Liver (tissue), 9 donors: ENCODE data around the gene PCDHGA10. TPM values are rescaled to one million over a fixed set of nuclear protein-coding genes. Genes with fewer than 3 reads are reported as not detected.
"Not testable (repeated sequence)": the region's sequence is repeated elsewhere in the genome, so short reads cannot be mapped to it uniquely, and the experiment has no call there.

Experiments
- DNase-seq: peaks from one replicate; pipeline ENCODE4 v3.0.0-alpha.2; 2017; ENCODE audit warnings: low spot score
- H3K27ac ChIP-seq, 2 donors: one replicate each; pipeline ENCODE4 v1.7.0; 2013; ENCODE audit warnings: inconsistent platforms in 2 of 2, low read length in 2 of 2, control low read depth in 1 of 2, low read depth in 1 of 2, mild to moderate bottlenecking in 1 of 2
- H3K27me3 ChIP-seq, 4 donors: one replicate each; pipeline versions ENCODE4 v1.6.1 to v1.7.0; 2013; ENCODE audit warnings: low read length in 3 of 4, inconsistent platforms in 1 of 4, mild to moderate bottlenecking in 1 of 4, moderate library complexity in 1 of 4; ENCODE audit not compliant: control insufficient read depth in 4 of 4, insufficient read depth in 4 of 4
- H3K36me3 ChIP-seq, 4 donors: one replicate each; pipeline versions ENCODE4 v1.6.1 to v1.7.0; 2013; ENCODE audit warnings: low read length in 3 of 4, mild to moderate bottlenecking in 3 of 4, low read depth in 1 of 4, moderate library complexity in 1 of 4; ENCODE audit not compliant: control insufficient read depth in 4 of 4, insufficient read depth in 3 of 4
- H3K4me1 ChIP-seq, 4 donors: one replicate each; pipeline versions ENCODE4 v1.6.1 to v1.7.0; 2013; ENCODE audit warnings: low read length in 3 of 4, mild to moderate bottlenecking in 3 of 4, moderate library complexity in 1 of 4; ENCODE audit not compliant: control insufficient read depth in 4 of 4, insufficient read depth in 4 of 4
- H3K4me3 ChIP-seq, 3 donors: one replicate each; pipeline versions ENCODE4 v1.6.1 to v1.7.0; 2013; ENCODE audit warnings: low read length in 3 of 3, control low read depth in 1 of 3, low read depth in 1 of 3, mild to moderate bottlenecking in 1 of 3
- H3K9ac ChIP-seq, 2 donors: one replicate each; pipeline ENCODE4 v1.7.0; 2013; ENCODE audit warnings: low read length in 2 of 2, mild to moderate bottlenecking in 2 of 2, moderate library complexity in 2 of 2, control low read depth in 1 of 2, low read depth in 1 of 2
- H3K9me3 ChIP-seq, 4 donors: one replicate each; pipeline versions ENCODE4 v1.6.1 to v1.7.0; 2013; ENCODE audit warnings: low read length in 3 of 4; ENCODE audit not compliant: control insufficient read depth in 4 of 4
- EGR1 ChIP-seq, 2 donors: IDR thresholded peaks; 2 replicates each; pipeline ENCODE4 v1.6.1; 2016 to 2018; ENCODE audit warnings: antibody characterized with exemption in 2 of 2, low read depth in 2 of 2
- FOXA1 ChIP-seq: IDR thresholded peaks from 2 replicates; pipeline ENCODE4 v1.6.1; 2016; ENCODE audit warnings: antibody characterized with exemption
- FOXA2 ChIP-seq: IDR thresholded peaks from 2 replicates; pipeline ENCODE4 v1.6.1; 2016; ENCODE audit warnings: antibody characterized with exemption
- GABPA ChIP-seq, 2 donors: IDR thresholded peaks in 1 of 2; conservative IDR thresholded peaks in 1 of 2; 2 replicates each; pipeline ENCODE4 v1.6.1; 2016; ENCODE audit warnings: antibody characterized with exemption in 2 of 2, mild to moderate bottlenecking in 1 of 2, moderate library complexity in 1 of 2
- HNF4A ChIP-seq, 2 donors: conservative IDR thresholded peaks; 2 replicates each; pipeline ENCODE4 v1.6.1; 2016; ENCODE audit warnings: antibody characterized with exemption in 2 of 2, mild to moderate bottlenecking in 2 of 2
- HNF4G ChIP-seq: IDR thresholded peaks from 2 replicates; pipeline ENCODE4 v1.6.1; 2016; ENCODE audit warnings: antibody characterized with exemption
- RAD21 ChIP-seq, 2 donors: IDR thresholded peaks; 2 replicates each; pipeline ENCODE4 v1.6.1; 2016; ENCODE audit warnings: antibody characterized with exemption in 2 of 2, mild to moderate bottlenecking in 2 of 2
- RXRA ChIP-seq, 2 donors: IDR thresholded peaks; 2 replicates each; pipeline ENCODE4 v1.6.1; 2017 to 2018; ENCODE audit warnings: antibody characterized with exemption in 2 of 2, mild to moderate bottlenecking in 1 of 2
- SP1 ChIP-seq: IDR thresholded peaks from 2 replicates; pipeline ENCODE4 v1.6.1; 2018; ENCODE audit warnings: antibody characterized with exemption, mild to moderate bottlenecking
- TAF1 ChIP-seq: conservative IDR thresholded peaks from 2 replicates; pipeline ENCODE4 v1.6.1; 2016; ENCODE audit warnings: antibody characterized with exemption, mild to moderate bottlenecking
- YY1 ChIP-seq: IDR thresholded peaks from 2 replicates; pipeline ENCODE4 v1.6.1; 2016; ENCODE audit warnings: antibody characterized with exemption, mild to moderate bottlenecking
- whole genome bisulfite sequencing: extraction: QIAGEN DNeasy Blood & Tissue Kit; methylation state at CpG from one replicate; pipeline ENCODE4 v1.1.7; 2013; 5-methylcytosine and 5-hydroxymethylcytosine counted together
- polyA plus RNA-seq, 2 donors: library from polyadenylated mRNA; stranded (reverse) in 1 of 2; unstranded in 1 of 2; fragments of 200-250 nt in 1 of 2; fragments of >200 nt in 1 of 2; fragmentation: Nextera tagmentation in 1 of 2; extraction: Ambion mirVana in 1 of 2; gene quantifications; one replicate each; pipeline versions ENCODE4 v1.2.1 to v1.2.3, GENCODE V29; 2013 to 2015
- total RNA-seq, 2 donors: library from RNA; depleted of rRNA; stranded (reverse); fragments of >200 nt; gene quantifications; one replicate each; pipeline ENCODE4 v1.2.3, GENCODE V29; 2014
- TF ChIP-seq, protein P1 (sequence below): fragments of 150-350 bp; IDR thresholded peaks from 2 replicates; pipeline ENCODE4 v1.5.1; 2017; ENCODE audit warnings: improper control_type of control experiment, low read depth, low read length; ENCODE audit not compliant: missing input control
- TF ChIP-seq, protein P2 (sequence below): IDR thresholded peaks from 2 replicates; pipeline ENCODE4 v1.6.1; 2016; ENCODE audit warnings: antibody characterized with exemption, mild to moderate bottlenecking
- TF ChIP-seq, protein P3 (sequence below): IDR thresholded peaks from 2 replicates; pipeline ENCODE4 v1.6.1; 2016; ENCODE audit warnings: antibody characterized with exemption
- TF ChIP-seq, protein P4 (sequence below): IDR thresholded peaks from 2 replicates; pipeline ENCODE4 v1.6.1; 2016; ENCODE audit warnings: antibody characterized with exemption
- donor health status: healthy.
- donor health status: healthy.
- donor health status: healthy.
- donor health status: healthy.
- donor health status: healthy.

The PCDHGA10 gene
- total and polyA plus RNA-seq, 4 donors: 1.2 to 3.9 (median 1.6) TPM

DNA sequence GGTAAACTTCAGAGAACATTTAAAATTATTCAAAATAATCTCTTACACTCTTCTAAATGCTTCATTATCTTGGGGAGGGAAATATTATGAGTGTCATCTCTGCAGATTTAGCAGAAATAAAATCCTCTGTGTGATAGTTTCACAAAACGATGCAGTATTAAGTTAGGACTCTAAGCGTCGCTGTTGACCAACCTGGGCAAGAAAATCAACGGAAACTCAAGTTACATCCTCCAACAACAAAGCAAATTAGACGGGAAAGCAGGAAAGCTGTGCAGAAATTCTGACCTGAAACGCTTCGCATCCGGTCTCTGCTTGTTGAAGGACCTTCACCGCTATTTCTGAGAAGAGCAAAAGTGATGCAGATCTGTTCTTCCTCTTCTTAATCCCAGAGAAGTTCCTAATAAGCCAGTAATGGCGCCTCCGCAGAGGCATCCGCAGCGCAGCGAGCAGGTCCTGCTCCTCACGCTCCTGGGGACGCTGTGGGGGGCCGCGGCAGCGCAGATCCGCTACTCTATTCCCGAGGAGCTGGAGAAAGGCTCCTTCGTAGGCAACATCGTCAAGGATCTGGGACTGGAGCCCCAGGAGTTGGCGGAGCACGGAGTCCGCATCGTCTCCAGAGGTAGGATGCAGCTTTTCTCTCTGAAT lies 39.0 kb upstream of the PCDHGA10 start, which contains the start of gene PCDHGA6:
Gene PCDHGA6, plus strand, starts transcription at position 219 of the 645 bp plus-strand sequence. Its CDS starts 193 bp downstream, at position 412.
- TF ChIP-seq, protein P1, sequence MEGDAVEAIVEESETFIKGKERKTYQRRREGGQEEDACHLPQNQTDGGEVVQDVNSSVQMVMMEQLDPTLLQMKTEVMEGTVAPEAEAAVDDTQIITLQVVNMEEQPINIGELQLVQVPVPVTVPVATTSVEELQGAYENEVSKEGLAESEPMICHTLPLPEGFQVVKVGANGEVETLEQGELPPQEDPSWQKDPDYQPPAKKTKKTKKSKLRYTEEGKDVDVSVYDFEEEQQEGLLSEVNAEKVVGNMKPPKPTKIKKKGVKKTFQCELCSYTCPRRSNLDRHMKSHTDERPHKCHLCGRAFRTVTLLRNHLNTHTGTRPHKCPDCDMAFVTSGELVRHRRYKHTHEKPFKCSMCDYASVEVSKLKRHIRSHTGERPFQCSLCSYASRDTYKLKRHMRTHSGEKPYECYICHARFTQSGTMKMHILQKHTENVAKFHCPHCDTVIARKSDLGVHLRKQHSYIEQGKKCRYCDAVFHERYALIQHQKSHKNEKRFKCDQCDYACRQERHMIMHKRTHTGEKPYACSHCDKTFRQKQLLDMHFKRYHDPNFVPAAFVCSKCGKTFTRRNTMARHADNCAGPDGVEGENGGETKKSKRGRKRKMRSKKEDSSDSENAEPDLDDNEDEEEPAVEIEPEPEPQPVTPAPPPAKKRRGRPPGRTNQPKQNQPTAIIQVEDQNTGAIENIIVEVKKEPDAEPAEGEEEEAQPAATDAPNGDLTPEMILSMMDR: peak; percentile 13
- TF ChIP-seq, protein P2, sequence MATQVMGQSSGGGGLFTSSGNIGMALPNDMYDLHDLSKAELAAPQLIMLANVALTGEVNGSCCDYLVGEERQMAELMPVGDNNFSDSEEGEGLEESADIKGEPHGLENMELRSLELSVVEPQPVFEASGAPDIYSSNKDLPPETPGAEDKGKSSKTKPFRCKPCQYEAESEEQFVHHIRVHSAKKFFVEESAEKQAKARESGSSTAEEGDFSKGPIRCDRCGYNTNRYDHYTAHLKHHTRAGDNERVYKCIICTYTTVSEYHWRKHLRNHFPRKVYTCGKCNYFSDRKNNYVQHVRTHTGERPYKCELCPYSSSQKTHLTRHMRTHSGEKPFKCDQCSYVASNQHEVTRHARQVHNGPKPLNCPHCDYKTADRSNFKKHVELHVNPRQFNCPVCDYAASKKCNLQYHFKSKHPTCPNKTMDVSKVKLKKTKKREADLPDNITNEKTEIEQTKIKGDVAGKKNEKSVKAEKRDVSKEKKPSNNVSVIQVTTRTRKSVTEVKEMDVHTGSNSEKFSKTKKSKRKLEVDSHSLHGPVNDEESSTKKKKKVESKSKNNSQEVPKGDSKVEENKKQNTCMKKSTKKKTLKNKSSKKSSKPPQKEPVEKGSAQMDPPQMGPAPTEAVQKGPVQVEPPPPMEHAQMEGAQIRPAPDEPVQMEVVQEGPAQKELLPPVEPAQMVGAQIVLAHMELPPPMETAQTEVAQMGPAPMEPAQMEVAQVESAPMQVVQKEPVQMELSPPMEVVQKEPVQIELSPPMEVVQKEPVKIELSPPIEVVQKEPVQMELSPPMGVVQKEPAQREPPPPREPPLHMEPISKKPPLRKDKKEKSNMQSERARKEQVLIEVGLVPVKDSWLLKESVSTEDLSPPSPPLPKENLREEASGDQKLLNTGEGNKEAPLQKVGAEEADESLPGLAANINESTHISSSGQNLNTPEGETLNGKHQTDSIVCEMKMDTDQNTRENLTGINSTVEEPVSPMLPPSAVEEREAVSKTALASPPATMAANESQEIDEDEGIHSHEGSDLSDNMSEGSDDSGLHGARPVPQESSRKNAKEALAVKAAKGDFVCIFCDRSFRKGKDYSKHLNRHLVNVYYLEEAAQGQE: no peak
- TF ChIP-seq FOXA1 (no peak), RAD21 (IDR thresholded peaks at IDR 0.05) (peak; percentile 9 to 22)
- Histone ChIP-seq H3K27me3 (peaks cover 0 to 5% (median 0%) of the 10 kb centered on the region in 4 donors), H3K36me3 (no peaks in the 10 kb centered on the region), H3K4me3 (peak within 1 kb of the TSS in 2 of 3 donors; percentile 23 to 46), H3K4me1 (no peaks in the 10 kb centered on the region), H3K9ac (no peak within 1 kb of the TSS), H3K27ac (no peak within 1 kb of the TSS), H3K9me3 (peaks cover 37 to 83% (median 56%) of the 10 kb centered on the region in 4 donors)
- 20% methylated on average over 27 of the region's 27 CpGs for WGBS
- no peak for DNase-seq

DNA sequence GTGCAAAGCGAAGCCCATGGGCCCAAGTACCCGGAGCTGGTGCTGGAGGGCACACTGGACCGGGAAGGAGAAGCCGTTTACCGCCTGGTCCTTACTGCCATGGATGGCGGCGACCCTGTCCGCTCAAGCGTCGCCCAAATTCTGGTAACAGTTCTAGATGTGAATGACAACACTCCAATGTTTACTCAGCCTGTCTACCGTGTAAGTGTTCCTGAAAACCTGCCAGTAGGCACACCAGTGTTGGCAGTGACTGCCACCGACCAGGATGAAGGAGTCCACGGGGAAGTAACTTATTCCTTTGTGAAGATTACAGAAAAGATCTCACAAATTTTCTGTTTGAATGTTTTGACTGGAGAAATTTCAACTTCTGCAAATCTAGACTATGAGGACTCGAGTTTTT lies 38.2 kb upstream of the PCDHGA10 start:
- Histone ChIP-seq H3K27me3 (peaks cover 0 to 5% (median 0%) of the 10 kb centered on the region in 4 donors), H3K36me3 (no peaks in the 10 kb centered on the region), H3K4me3 (peak overlapping the region in 1 of 3 donors; percentile 41)

DNA sequence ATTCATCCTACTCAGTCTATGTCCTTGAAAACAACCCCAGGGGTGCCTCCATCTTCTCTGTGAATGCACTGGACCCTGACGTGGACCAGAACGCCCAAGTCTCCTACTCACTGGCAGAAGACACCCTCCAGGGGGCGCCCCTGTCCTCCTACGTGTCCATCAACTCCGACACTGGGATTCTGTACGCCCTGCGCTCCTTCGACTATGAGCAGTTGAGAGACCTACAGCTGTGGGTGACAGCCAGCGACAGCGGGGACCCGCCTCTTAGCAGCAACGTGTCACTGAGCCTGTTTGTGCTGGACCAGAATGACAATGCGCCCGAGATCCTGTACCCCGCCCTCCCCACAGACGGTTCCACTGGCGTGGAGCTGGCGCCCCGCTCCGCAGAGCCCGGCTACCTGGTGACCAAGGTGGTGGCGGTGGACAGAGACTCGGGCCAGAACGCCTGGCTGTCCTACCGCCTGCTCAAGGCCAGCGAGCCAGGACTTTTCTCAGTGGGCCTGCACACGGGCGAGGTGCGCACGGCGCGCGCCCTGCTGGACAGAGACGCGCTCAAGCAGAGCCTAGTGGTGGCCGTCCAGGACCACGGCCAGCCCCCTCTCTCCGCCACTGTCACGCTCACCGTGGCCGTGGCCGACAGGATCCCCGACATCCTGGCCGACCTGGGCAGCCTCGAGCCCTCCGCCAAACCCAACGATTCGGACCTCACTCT lies 37.2 kb upstream of the PCDHGA10 start:
- not testable (repeated sequence) for DNase-seq, H3K27ac ChIP-seq, H3K9ac ChIP-seq, H3K27me3 ChIP-seq, H3K36me3 ChIP-seq, H3K4me1 ChIP-seq
- Histone ChIP-seq H3K4me3 (peak overlapping the region in 2 of 3 donors; percentile 5 to 41), H3K9me3 (peaks cover 34 to 75% (median 51%) of the 10 kb centered on the region in 4 donors)
- WGBS: 47% methylated on average over 43 of the region's 48 CpGs

More for the DNA sequence above, 38.2 kb upstream of the PCDHGA10 start:
- TF ChIP-seq TAF1 (no peak), FOXA2 (no peak), SP1 (no peak), GABPA (IDR thresholded peaks at IDR 0.05 in 1 of 2, conservative IDR thresholded peaks at IDR 0.05 in 1 of 2) (no peak), HNF4A (conservative IDR thresholded peaks at IDR 0.05) (no peak), RAD21 (IDR thresholded peaks at IDR 0.05) (no peak), EGR1 (IDR thresholded peaks at IDR 0.05; ENCODE audit: low read depth in 2 of 2) (no peak), HNF4G (no peak), YY1 (no peak), RXRA (IDR thresholded peaks at IDR 0.05) (no peak)
- TF ChIP-seq, protein P3, sequence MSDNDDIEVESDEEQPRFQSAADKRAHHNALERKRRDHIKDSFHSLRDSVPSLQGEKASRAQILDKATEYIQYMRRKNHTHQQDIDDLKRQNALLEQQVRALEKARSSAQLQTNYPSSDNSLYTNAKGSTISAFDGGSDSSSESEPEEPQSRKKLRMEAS: no peak
- TF ChIP-seq, protein P4, sequence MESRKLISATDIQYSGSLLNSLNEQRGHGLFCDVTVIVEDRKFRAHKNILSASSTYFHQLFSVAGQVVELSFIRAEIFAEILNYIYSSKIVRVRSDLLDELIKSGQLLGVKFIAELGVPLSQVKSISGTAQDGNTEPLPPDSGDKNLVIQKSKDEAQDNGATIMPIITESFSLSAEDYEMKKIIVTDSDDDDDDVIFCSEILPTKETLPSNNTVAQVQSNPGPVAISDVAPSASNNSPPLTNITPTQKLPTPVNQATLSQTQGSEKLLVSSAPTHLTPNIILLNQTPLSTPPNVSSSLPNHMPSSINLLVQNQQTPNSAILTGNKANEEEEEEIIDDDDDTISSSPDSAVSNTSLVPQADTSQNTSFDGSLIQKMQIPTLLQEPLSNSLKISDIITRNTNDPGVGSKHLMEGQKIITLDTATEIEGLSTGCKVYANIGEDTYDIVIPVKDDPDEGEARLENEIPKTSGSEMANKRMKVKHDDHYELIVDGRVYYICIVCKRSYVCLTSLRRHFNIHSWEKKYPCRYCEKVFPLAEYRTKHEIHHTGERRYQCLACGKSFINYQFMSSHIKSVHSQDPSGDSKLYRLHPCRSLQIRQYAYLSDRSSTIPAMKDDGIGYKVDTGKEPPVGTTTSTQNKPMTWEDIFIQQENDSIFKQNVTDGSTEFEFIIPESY: no peak
- TF ChIP-seq, protein P1: no peak
- peaks cover 37 to 78% (median 56%) of the 10 kb centered on the region in 4 donors for H3K9me3 ChIP-seq
- WGBS: 46% methylated on average over 14 of the region's 14 CpGs
- H3K27ac ChIP-seq: no peak overlapping the region
- no peak for DNase-seq
- no peaks in the 10 kb centered on the region for H3K4me1 ChIP-seq
- H3K9ac ChIP-seq: no peak overlapping the region
